CD14-positive monocyte (primary cell): ENCODE data around the gene PDE4D. TPM values are rescaled to one million over a fixed set of nuclear protein-coding genes. Genes with fewer than 3 reads are reported as not detected.

Source experiments
- DNase-seq, 3 donors: peaks; one replicate each; pipeline ENCODE4 v3.0.0-alpha.2; 2011 to 2022
- H2AFZ ChIP-seq: 2 replicates; pipeline ENCODE4 v1.6.0; 2012; ENCODE audit warnings: mild to moderate bottlenecking, low read depth, low read length, inconsistent platforms; ENCODE audit not compliant: insufficient read depth, poor library complexity, severe bottlenecking
- H3K27ac ChIP-seq, 2 donors: 1 replicate in 1 of 2; 2 replicates in 1 of 2; pipeline ENCODE4 v1.5.1; 2012 to 2013; ENCODE audit warnings: low read length in 2 of 2, control low read depth in 1 of 2, inconsistent platforms in 1 of 2, low read depth in 1 of 2, mild to moderate bottlenecking in 1 of 2
- H3K27me3 ChIP-seq, 2 donors: one replicate each; pipeline versions ENCODE4 v1.6.0 to v1.6.1; 2011 to 2013; ENCODE audit warnings: low read length in 2 of 2; ENCODE audit not compliant: control insufficient read depth in 2 of 2, insufficient read depth in 2 of 2
- H3K36me3 ChIP-seq, 2 donors: replicated peaks in 1 of 2; 1 replicate in 1 of 2; 2 replicates in 1 of 2; pipeline versions ENCODE4 v1.5.1 to v1.6.1; 2012 to 2013; ENCODE audit warnings: low read length in 2 of 2, control low read depth in 1 of 2, inconsistent platforms in 1 of 2, mild to moderate bottlenecking in 1 of 2; ENCODE audit not compliant: insufficient read depth in 2 of 2, control insufficient read depth in 1 of 2
- H3K4me1 ChIP-seq, 2 donors: 1 replicate in 1 of 2; 2 replicates in 1 of 2; pipeline versions ENCODE4 v1.5.1 to v1.6.1; 2012 to 2013; ENCODE audit warnings: low read length in 2 of 2, control low read depth in 1 of 2, inconsistent platforms in 1 of 2, mild to moderate bottlenecking in 1 of 2, moderate library complexity in 1 of 2; ENCODE audit not compliant: insufficient read depth in 2 of 2, control insufficient read depth in 1 of 2
- H3K4me2 ChIP-seq: replicated peaks from 2 replicates; pipeline ENCODE3; 2012; ENCODE audit warnings: low read length, moderate library complexity, mild to moderate bottlenecking; ENCODE audit not compliant: poor library complexity, severe bottlenecking; ENCODE audit errors: extremely low read depth
- H3K4me3 ChIP-seq, 3 experiments: fragments of 200-600 bp in 1 of 3; sonication (generic) in 1 of 3; replicated peaks in 1 of 3; 1 replicate in 2 of 3; 2 replicates in 1 of 3; pipeline ENCODE4 v1.5.1; 2011 to 2013; ENCODE audit warnings: low read length in 3 of 3, mild to moderate bottlenecking in 3 of 3, control low read depth in 2 of 3, low read depth in 2 of 3, inconsistent platforms in 1 of 3, moderate library complexity in 1 of 3
- H3K79me2 ChIP-seq: 2 replicates; pipeline ENCODE4 v1.6.0; 2012; ENCODE audit warnings: mild to moderate bottlenecking, control low read depth, inconsistent platforms, low read length, moderate library complexity; ENCODE audit not compliant: insufficient read depth
- H3K9ac ChIP-seq: 2 replicates; pipeline ENCODE4 v1.6.0; 2017; ENCODE audit warnings: low read length, mild to moderate bottlenecking; ENCODE audit not compliant: insufficient read depth, poor library complexity, severe bottlenecking
- H3K9me3 ChIP-seq, 2 donors: replicated peaks in 1 of 2; 1 replicate in 1 of 2; 2 replicates in 1 of 2; pipeline versions ENCODE4 v1.5.1 to v1.6.1; 2012 to 2013; ENCODE audit warnings: low read length in 2 of 2, control low read depth in 1 of 2; ENCODE audit not compliant: control insufficient read depth in 1 of 2, insufficient read depth in 1 of 2
- H4K20me1 ChIP-seq: 2 replicates; pipeline ENCODE4 v1.6.0; 2012; ENCODE audit warnings: mild to moderate bottlenecking, low read length, control low read depth, moderate library complexity; ENCODE audit not compliant: insufficient read depth
- H3K27ac Mint-ChIP-seq, 7 donors: one replicate each; pipeline ENCODE4 v1.8.0; 2020; ENCODE audit warnings: mild to moderate bottlenecking in 7 of 7, mixed read lengths in 7 of 7, moderate library complexity in 6 of 7, inconsistent platforms in 2 of 7
- H3K27me3 Mint-ChIP-seq, 3 donors: one replicate each; pipeline ENCODE4 v1.8.0; 2021 to 2022; ENCODE audit warnings: low read depth in 3 of 3, mild to moderate bottlenecking in 3 of 3, mixed read lengths in 3 of 3, moderate library complexity in 3 of 3, inconsistent platforms in 1 of 3
- H3K36me3 Mint-ChIP-seq, 2 donors: one replicate each; pipeline ENCODE4 v1.8.0; 2020; ENCODE audit warnings: mixed read lengths in 2 of 2, inconsistent platforms in 1 of 2, mild to moderate bottlenecking in 1 of 2
- H3K4me1 Mint-ChIP-seq: one replicate; pipeline ENCODE4 v1.8.0; 2020; ENCODE audit warnings: mild to moderate bottlenecking, mixed read lengths
- H3K4me3 Mint-ChIP-seq, 2 donors: one replicate each; pipeline ENCODE4 v1.8.0; 2020; ENCODE audit warnings: mild to moderate bottlenecking in 2 of 2, mixed read lengths in 2 of 2, moderate library complexity in 1 of 2
- H3K9me3 Mint-ChIP-seq, 7 donors: one replicate each; pipeline ENCODE4 v1.8.0; 2020 to 2022; ENCODE audit warnings: mixed read lengths in 7 of 7, mild to moderate bottlenecking in 6 of 7, moderate library complexity in 6 of 7, inconsistent platforms in 2 of 7
- CTCF ChIP-seq: fragments of 200-600 bp; IDR thresholded peaks from one replicate; pipeline ENCODE4 v1.8.0; 2022; ENCODE audit warnings: antibody characterized with exemption, mild to moderate bottlenecking
- WGBS: methylation state at CpG from one replicate; pipeline ENCODE4 v1.1.5; 2013; ENCODE audit warnings: missing lambda C conversion rate; ENCODE audit not compliant: insufficient coverage; 5-methylcytosine and 5-hydroxymethylcytosine counted together
- intact Hi-C, 2 donors: fragments of 100-400 bp; cut with micrococcal nuclease; formaldehyde crosslinking; loops; one replicate each; pipeline versions ENCODE4 v1.15.0 to v1.15.1; 2023
- polyA plus RNA-seq, 3 donors: library from polyadenylated mRNA; depleted of rRNA in 1 of 3; unstranded in 2 of 3; stranded (reverse) in 1 of 3; fragments of 300-500 nt in 2 of 3; fragments of >200 nt in 1 of 3; fragmentation: Illumina TruSeq in 2 of 3; gene quantifications; 1 replicate in 2 of 3; 2 replicates in 1 of 3; pipeline ENCODE4 v1.2.3, GENCODE V29; 2012 to 2021

Gene PDE4D
- polyA plus RNA-seq, 3 donors = 1.9 to 3.4 (median 2.8) TPM

DNA sequence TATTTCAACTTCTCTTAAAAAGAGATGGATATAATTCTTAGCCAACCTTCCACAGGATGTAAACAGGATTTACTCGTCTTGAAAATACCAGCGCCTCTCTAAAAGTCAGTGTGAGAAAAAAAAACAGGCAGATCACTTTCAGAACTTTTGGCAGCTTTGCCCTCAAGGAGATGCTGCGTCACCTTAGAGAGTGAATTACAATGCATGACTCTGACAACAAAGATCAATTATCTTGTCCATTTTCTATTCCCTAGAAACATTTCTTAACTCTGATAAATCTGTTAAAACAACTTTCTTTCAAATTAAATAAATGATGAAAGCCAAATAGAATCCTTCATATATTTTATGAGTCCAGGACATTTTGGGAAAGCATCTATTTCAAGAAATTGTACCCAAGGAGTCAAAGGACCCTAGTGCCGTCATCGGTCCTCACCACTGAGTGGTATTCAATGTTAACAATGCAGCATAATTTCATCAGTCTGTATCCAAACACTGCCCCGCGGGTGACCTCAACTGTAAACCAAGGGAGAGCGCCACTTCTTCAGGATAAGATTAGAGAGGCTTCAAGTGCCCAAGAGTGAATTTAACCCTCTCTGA, 536.0 kb downstream of the PDE4D start:
- Histone ChIP-seq H3K79me2 (no peaks in the 10 kb centered on the region), H3K9me3 (no peaks in the 10 kb centered on the region), H3K9ac (no peak overlapping the region), H3K4me3 (no peak overlapping the region), H3K4me1 (peaks cover 0 to 5% of the 10 kb centered on the region in 2 donors), H3K27ac (no peak overlapping the region), H3K4me2 (no peak overlapping the region), H3K36me3 (no peaks in the 10 kb centered on the region), H4K20me1 (no peaks in the 10 kb centered on the region), H2AFZ (no peak overlapping the region), H3K27me3 (no peaks in the 10 kb centered on the region)
- Mint-ChIP-seq H3K4me1 (peaks cover 22% of the 10 kb centered on the region), H3K4me3 (no peak overlapping the region), H3K9me3 (peaks cover 0 to 2% (median 0%) of the 10 kb centered on the region in 7 donors), H3K27me3 (no peaks in the 10 kb centered on the region), H3K27ac (peak overlapping the region in 1 of 7 donors; percentile 16), H3K36me3 (no peaks in the 10 kb centered on the region)
- intact Hi-C loops = no loop called here
- WGBS = 81% methylated on average over 6 of the region's 8 CpGs
- no peak for DNase-seq
- TF ChIP-seq CTCF = no peak

DNA sequence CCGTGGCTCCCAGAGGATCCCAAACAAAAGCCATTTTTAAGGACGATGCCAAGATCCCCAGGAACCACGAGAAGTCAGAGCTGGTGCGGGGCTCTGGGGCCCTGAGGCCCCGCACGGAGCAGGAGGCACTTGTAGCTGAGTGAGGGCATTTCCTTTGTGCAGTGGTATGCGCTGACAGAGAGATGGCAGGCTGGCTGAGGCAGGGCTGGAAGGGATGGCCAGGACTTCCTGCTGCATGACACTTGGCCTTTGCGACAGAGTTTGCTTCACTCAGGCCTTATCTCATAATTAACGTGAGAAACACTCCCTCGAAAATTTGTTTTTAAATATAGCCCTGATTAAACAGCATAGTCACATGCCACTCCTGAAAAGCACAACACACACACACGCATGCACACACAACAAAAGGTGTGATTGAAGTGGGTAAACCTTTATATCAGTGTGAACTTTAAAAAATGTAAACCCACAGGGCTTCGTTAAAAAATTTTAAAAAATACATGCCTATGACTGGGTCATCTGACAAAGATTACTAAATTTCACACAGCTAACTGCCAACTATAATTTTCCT, 536.6 kb downstream of the PDE4D start:
- Mint-ChIP-seq H3K36me3 (no peaks in the 10 kb centered on the region), H3K27ac (peak overlapping the region in 2 of 7 donors; percentile 13 to 79), H3K4me3 (no peak overlapping the region), H3K27me3 (no peaks in the 10 kb centered on the region), H3K9me3 (peaks cover 0 to 2% (median 0%) of the 10 kb centered on the region in 7 donors), H3K4me1 (peaks cover 22% of the 10 kb centered on the region)
- H3K4me1 ChIP-seq = peaks cover 0 to 5% of the 10 kb centered on the region in 2 donors
- no peaks in the 10 kb centered on the region for H3K79me2 ChIP-seq
- H3K36me3 ChIP-seq = no peaks in the 10 kb centered on the region
- 78% methylated on average over 6 of the region's 12 CpGs for WGBS
- H2AFZ ChIP-seq = no peak overlapping the region
- intact Hi-C loops = no loop called here
- no peak overlapping the region for H3K4me2 ChIP-seq
- H4K20me1 ChIP-seq = no peaks in the 10 kb centered on the region
- H3K27ac ChIP-seq = no peak overlapping the region
- no peak overlapping the region for H3K9ac ChIP-seq
- H3K9me3 ChIP-seq = no peaks in the 10 kb centered on the region
- H3K4me3 ChIP-seq = no peak overlapping the region
- peak in 2 of 3 donors; percentile 5 to 12 for DNase-seq
- no peak for TF ChIP-seq CTCF
- no peaks in the 10 kb centered on the region for H3K27me3 ChIP-seq
